GM19328 (cell line): ENCODE measurements around the gene GOLGA2.
A peak's percentile ranks its signal among the peaks of the same experiment; 100 is the strongest.
"Not testable (repeated sequence)": the region's sequence is repeated elsewhere in the genome, so short reads cannot be mapped to it uniquely, and the experiment has no call there.

Experiments
- ATAC-seq: cut with Tn5 transposase; IDR thresholded peaks from one replicate; pipeline ENCODE4 v1.9.1; 2021; ENCODE audit warnings: mild to moderate bottlenecking, moderate library complexity; ENCODE audit not compliant: unreplicated experiment

Gene GOLGA2

DNA sequence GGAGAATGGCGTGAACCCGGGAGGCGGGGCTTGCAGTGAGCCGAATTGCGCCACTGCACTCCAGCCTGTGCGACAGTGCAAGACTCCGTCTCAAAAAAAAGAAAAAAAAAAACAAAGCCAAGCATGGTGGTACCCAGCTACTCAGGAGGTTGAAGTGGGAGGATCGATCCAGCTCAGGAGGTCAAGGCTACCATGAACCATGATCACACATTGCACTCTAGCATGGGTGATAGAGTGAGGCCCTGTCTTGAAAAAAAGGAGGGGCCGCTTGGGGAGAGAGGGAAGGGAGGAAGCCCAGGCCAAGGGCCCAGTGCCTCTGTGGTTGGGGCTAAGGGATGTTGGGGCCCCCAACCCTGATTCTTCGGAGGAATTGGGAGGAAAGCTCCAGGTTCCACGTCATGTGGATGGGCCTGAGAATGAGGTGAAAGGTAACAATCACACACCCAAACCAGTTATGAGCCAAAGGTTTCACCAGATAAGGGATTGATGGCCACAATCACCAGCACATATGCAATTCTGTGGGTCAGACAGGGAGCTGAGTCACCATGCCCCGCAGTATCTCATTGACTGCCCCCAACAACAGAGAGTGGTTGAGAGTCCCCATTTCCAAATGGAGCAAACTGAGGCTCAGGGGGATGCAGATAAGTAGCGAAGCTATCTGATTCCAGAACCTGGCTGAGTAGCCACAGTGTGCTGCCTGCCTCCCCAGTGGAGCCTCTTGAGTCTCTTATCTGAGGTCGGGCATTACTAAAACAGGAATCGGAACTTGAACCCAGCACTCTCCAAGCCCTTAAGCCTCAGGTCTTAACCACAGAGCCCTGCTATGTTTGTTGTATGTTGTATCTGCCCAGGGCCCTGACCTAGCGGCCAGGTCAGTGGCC lies 20.8 kb upstream of the GOLGA2 start:
- no peak for ATAC-seq

DNA sequence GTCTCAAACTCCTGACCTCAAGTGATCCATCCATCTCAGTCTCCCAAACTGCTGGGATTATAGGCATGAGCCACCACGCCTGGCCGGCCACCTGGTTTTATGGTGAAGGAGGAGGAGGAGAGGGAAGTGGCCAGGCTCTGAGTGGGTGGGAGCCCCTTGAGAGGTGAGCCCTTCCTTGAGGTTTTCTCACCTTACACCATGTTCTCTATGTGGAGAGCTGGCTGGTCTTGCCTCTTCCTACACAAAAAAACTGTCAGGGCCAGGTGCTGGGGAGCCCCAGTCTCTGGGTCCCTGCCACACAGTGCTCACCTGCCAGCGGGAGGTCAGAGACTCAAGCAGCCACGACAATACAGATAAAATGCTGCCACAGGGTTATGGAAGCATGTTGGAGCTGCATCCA lies 18.3 kb upstream of the GOLGA2 start:
- no peak for ATAC-seq

DNA sequence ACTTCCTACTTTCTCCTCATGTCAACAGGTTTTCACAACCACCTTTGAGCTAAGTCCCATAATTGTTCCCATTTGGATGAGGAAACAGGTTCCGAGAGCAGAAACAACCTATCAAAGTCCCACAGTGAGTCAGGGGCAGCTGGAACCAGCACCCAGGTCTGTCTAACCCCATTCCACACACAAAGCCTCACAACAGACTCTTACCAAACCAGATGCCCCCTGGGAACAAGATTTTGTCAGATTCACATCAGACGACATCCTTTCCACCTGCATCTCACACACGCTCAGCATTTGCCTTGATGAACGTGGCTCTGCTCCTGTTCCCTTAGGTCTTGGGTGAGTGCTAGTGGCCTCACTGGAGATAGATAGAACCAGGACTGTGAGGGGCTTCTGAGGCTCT lies 17.3 kb upstream of the GOLGA2 start:
- no peak for ATAC-seq

DNA sequence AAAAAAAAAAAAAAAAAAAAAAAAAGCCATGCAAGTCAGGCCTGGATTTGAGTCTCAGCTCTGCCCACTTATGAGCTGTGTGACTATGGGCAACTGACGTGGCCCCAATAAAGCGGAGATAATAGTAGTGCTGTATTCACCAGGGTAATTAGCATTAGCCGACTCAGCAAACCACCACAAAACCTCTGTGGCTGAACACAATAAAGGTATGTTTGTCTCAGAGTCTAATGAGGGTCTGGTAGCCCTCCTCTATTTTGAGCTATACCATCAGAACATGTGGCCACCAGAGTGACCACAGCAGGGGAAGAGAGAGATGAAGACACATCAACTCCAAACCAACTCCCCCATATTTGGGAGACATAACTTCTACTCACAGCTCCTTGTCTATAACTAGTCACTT lies 16.2 kb upstream of the GOLGA2 start:
- no peak for ATAC-seq

DNA sequence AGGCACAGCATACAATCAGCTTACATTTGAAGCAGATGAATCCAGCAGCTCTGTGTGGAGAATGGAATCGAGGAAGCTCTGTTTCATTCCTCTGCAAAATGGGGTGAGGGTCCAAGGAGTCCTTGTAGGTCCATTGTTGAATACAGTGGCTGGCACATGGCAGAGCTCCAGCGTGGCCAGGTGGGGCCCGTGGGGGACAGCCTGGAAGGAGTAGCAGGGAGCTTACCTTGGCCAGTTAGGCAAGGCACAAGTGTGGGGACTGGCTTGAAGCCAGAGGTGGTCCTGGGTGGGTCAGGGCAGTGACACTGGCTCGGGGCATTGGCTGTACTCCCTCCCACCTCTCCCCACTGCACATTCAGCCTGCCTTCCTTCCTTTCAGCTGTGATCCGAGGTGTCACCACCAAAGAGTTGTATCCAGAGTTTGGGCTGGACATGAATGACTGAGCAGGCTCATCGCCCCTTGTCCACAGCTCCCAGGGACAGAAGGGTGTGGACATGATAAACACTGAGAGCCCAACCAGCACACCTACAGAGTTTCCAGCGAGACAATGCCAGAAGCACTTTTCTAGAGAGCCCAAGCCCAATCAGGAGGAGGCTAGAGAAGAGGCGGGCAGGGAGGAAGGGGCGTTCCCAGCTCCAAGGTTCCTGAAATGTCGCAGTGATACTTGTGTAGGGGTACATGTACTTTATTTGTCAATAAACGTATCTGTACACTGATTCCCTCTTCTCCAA lies 12.6 kb upstream of the GOLGA2 start:
- ATAC-seq, result no peak

DNA sequence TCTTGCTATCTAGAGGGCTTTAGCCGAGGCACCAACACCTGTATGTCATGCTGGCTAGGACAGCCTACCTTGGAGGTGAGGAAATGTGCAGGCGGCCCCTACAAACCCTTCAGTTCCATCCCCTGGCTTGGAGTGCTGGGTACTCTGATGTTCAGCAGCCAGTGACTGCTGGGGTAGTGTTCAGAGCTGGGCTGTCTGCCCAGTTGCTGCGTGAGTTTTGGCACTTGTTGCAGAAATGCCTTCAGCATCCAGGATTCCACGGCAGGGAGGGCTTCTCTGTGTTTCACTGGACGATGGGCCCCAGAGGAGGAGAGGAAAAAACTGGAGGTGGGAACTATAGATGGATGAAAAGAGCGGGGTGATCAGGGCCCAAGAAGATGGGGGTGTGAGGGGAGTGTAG lies 10.6 kb upstream of the GOLGA2 start:
- ATAC-seq, result no peak

DNA sequence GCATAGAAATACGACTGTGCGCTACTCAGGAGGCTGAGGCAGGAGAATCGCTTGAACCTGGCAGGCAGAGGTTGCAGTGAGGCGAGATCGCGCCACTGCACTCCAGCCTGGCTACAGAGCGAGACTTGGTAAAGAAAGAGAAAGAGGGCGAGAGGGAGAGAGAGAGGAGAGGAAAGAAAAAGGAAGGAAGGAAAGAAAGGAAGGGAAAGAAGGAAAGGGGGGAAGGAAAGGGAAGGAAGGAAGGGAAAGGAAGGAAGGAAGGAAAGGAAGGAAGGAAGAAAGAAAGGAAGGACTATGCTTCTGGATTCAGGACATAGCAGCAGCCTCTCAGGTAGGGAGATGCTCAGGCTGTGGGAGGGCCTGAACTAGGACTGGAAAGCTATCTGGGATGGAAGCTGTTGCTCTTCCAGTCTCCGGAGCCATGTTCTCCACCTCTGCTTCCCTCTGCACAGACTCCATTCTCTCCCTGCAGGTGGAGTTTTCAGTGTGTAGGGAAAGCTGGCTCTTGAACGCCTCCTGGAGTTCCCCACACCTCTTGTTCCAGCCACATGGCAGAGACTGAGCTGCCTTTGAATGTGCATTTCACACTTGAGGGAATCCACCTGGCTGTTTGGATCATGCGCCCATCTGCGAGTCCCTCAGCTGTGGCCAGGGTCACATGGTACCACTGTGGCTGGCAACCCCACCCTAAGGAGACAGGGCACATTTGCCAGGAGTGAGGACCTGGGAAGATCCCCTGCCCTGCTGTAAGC lies 9.4 kb upstream of the GOLGA2 start:
- no peak for ATAC-seq

DNA sequence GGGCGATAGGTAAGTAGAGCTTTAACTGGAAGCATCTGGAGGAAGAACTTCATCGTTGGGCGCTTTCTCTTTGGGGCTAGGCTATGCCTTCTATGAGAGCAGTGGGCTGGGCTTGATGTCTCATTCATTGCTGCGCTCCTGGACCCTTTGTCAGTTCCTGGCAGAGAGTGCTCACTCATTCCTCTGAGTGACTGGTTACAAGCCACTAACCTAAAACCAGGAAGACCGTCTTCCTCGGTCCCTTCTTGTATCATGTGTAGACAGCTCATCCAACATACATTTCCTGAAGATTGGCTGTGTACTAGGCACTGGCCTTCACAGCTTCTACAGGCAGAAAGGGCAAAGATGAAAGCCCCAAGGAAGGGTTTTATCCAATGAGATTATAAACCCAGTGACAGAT lies 6.7 kb upstream of the GOLGA2 start:
- no peak for ATAC-seq

DNA sequence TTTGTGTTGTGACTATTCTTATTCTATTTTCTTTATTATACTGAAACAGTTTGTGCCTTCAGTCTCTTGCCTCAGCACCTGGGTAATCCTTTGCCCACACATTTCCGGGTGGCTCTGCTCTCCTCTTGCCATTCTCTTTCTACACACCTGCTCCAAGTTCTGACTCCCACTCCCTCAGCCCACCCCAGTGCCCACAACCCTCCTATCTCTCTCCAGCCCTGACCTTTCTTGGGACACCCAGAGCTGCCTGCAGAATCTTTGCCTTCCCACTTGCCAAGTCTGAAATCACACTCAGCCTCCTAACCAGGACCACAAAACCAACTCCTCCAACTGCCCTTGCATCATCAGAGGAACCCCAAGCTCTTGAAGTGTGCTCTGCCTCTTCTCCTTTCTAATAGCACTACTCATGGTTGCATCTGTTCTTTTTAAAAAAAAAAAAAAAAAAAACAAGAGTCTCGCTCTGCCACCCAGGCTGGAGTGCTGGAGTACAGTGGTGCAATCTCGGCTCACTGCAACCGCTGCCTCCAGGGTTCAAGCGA lies 4.3 kb upstream of the GOLGA2 start:
- no peak for ATAC-seq

DNA sequence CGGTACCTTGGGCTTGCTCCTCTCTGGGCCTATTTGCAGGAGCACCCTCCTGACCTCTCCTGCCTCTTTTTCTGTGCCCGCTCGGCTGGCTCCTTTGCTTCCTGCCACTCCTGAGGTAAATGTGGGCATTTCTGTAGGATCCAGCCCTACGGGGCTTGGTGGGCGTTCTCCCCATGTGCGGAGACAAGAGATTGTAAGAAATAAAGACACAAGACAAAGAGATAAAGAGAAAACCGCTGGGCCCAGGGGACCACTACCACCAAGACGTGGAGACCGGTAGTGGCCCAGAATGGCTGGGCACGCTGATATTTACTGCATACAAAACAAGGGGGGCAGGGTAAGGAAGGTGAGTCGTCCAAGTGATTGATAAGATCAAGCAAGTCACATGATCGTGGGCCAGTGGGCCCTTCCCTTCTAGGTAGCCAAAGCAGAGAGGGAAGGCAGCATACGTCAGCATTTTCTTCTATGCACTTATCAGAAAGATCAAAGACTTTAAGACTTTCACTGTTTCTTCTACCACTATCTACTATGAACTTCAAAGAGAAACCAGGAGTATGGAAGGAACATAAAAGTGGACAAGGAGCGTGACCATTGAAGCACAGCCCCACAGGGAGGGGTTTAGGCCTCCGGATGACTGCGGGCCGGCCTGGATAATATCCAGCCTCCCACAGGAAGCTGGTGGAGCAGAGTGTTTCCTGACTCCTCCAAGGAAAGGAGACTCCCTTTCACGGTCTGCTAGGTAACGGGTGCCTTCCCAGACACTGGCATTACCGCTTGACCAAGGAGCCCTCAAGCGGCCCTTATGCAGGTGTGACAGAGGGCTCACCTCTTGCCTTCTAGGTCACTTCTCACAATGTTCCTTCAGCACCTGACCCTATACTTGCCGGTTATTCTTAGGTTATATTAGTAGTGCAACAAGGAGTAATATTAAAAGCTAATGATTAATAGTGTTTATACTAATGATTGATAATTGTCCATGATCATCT lies 3.6 kb upstream of the GOLGA2 start:
- ATAC-seq, result not testable (repeated sequence)

DNA sequence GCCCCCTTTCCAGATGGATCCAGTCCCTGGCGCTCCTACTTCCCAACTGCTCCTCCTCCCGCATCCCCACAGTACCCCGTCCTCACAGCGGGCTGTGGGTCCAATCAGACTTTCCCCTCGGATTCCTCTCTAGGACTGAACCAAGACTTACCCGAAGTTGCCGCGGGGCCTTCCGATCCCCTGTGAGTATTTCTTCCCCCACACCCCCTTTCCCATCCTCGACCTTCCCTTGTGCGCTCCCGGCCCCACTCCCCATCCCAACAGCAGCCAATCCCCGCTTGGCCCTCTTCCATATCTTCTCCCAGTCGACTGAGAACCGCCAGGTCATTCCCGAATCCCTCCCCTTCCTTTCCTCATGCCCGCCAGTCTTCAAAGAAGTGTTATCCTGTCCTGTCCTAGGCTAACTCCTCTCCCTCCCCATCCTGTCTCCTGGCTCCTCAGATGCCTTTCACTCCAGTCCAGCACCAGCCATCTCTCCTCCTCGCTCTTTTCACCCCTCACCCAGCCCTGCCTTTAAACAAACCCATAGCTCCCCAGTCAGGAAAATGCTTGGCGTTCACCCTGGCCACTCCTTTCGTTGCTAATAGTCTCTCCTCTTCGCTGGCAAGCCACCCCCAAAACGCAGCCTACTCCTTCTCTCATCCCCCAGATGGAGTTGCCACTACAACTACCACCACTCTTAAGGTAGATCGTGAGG lies 915 bp upstream of the GOLGA2 start:
- no peak for ATAC-seq

DNA sequence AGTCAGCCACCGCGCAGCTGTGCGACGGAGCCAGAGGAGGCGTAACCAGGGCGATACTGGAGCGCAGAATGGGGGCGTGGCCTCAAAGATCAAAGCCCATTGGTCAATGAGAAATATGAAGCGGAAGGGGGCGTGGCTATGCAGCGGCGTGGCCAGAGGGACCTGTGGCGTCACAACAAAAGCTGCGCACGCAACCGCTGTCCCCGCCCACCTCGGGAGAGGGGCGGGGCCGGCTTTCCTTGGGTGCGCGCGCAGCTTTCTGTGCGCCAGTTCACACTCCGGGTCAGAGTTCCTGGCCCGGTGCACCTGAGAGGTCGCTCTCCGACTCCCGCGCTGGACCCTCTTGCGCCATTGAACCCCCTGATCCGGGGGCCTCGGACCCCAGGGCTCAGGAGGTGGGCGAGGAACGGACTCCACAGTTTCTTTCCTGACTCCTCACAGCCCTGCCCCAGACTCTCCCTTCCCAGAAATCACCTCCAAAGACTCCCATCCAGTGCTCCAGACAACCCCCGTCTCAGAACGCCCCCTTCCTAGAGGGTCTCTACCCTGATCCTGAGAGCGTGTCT lies 284 bp upstream of the GOLGA2 start, which contains the start of gene SWI5:
Gene SWI5 (plus strand): TSS at position 269 of the 566 bp plus-strand sequence.
- ATAC-seq, result peak; percentile 95

DNA sequence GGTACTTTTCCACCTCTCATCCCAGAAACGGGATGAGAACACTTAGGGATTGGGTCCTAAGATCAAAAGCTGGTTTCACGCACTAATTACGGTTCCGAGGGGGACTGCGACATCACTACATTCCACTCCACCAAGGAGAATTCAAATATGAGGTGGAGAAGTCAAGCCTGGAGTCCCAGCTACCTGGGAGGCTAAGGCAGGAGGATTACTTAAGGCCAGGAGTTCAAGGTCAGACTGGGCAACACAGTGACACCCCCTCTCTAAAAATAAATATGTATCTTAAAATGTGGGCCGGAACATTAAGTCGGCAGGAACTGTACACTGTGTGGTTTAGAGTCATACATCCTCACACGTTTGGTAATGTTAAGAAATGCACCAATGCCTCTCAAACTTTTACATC lies 1.6 kb downstream of the GOLGA2 start:
- ATAC-seq, result no peak

DNA sequence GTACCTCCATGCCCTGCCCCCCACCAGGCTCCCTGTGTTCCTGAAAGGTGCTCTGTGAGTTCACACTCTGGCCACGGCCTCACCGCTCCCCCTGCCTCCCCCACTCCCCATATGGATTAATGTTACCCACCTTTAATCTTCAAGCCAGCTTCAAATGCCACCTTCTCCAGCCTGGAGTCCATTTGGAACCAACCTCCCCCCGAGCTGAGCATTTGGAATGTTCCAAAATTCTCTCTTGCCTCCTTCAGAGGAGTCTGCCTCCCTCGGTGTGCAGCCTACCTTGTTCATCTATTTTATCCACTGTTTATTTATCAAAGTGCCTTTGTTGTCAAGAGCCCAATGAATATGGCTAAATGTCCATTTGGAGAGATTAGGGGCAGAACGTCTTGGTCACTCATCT lies 4.3 kb downstream of the GOLGA2 start:
- no peak for ATAC-seq

DNA sequence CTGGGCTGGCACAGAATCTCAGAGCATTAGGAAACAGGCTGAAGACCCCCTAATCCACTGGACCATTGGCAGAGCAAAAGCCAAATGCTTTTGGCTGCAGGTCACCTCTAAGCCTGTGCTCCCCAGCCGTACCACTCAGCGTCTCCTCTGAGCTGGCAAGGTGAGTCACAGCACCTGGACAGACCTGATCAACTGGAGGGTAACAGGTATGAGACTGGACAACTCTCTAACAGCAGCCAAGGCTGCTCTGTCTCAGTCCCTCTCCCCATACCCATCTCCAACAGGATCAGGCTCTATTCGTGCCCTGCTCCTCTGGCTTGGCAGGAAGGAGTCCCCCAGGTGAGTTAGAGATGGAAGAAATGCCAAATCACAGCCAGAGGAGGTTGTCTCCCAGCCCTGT lies 4.7 kb downstream of the GOLGA2 start:
- ATAC-seq, result no peak

DNA sequence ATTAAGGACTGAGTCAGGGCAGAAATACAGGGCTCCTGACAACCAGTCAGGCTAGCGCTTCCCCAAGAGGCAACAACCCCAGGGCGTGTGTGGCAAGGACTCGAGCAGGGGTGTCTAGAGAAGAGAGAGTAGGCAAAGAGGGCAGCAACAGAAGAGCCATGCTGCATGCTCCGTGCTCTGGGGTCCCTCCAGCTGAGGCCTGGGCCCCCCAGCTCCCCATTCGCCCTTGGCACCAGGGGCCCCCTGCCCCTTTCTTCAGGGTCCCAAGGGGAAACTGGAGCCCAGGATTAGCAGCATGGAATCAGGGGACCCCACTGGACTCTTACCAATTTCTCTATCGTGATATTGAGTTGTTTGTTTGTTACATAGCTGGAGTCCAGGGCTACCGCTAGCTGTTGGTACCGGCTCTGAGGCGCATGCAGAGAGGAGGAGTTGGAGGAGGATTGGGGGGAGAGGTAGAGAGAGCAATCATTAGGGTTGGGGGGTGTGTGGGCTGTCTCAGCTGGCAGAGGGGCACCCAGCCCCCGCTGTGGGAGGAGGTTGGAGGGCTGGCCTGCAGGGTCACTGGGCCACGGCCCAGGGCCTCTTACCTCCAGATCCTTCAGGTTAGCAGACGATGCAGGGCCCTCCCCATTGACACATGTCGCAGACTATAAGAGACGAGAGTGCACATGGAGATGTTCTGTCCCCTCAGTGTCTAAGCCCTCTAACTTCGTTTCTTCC lies 8.8 kb downstream of the GOLGA2 start:
- no peak for ATAC-seq

DNA sequence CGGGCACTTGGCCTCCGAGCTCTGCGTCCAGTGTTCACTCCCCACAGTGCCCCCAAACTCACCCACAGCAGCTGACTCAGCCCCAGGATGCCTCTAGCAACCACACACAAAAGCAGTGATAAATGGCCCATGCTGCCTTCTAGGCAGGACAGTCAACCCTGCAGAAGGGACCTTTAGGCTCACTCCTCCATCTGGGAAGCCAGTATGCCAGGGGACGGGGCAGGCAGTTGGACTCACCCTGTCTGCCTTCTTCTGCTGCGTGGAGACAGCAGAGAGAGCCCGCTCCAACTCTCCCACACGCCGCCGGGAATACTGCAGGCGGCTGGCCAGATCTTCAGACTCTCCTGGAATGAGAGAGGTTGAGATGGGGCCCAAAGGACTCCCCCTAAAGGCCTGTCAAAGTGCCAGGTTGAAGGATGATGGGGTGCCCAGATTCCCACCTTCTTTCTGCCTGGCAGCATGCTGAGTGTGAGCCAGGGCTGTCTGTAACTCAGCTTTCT lies 10.4 kb downstream of the GOLGA2 start:
- ATAC-seq, result no peak

DNA sequence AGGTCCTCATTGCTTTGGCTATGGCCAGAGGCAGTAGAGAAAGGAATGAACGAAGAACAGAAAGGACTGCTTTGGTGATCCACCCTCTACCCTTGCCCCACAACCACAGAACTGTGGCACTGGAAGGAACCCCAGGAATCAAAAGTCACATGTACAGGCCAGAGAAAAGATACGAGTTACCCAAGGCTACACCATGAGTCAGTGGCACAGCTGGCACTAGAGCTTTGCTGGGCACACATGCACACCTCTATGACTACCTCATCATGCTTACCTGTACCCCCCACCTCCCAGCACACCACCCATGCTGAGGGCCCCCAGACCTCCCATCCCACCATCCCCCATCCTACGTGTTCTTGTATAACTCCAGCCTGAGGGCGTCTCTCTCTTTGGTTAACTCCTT lies 13.1 kb downstream of the GOLGA2 start:
- ATAC-seq, result no peak
